Esophagus squamous epithelium (tissue), 4 donors: Measurements from ENCODE around the gene YKT6.

Experiments used
- POLR2A ChIP-seq, 4 donors: fragments of 450-650 bp; IDR thresholded peaks; one replicate each; pipeline ENCODE4 v1.6.1; 2017; ENCODE audit warnings: antibody characterized with exemption in 4 of 4, mild to moderate bottlenecking in 4 of 4, moderate library complexity in 3 of 4
- TF ChIP-seq, protein P1 (sequence below), 6 experiments: fragments of 450-650 bp in 4 of 6; fragments of 200-600 bp in 2 of 6; sonication (generic) in 2 of 6; IDR thresholded peaks; one replicate each; pipeline ENCODE4 v1.5.1; 2016 to 2019; ENCODE audit warnings: antibody characterized with exemption in 6 of 6, mild to moderate bottlenecking in 4 of 6, moderate library complexity in 4 of 6

DNA sequence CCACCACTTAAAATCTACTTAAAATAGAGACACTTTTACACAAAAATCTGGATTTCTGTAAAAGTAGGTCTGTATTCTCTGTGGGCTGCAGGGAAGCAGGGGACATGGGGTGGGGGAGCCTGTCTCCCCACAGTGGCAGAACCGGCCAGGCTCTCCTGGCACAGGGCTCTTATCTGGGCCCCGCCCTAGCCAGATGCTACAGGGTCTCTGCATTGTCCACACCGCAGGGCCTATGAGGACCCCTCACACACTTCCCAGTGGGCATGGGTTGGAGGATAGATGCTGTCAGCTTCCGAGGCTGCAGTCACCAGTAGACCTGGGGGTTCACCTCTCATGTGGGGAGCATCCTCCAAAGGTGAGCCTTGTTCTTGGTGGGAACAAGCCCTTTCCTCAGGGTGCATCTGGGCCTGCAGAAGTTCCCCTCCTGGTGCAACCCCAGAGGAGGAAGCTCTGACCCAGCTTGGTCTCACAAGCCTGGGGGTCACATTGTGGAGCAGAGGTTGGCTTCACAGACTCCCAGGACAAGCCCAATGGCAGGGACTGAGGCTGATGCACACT lies 44.2 kb upstream of the YKT6 start:
- TF ChIP-seq, protein P1, sequence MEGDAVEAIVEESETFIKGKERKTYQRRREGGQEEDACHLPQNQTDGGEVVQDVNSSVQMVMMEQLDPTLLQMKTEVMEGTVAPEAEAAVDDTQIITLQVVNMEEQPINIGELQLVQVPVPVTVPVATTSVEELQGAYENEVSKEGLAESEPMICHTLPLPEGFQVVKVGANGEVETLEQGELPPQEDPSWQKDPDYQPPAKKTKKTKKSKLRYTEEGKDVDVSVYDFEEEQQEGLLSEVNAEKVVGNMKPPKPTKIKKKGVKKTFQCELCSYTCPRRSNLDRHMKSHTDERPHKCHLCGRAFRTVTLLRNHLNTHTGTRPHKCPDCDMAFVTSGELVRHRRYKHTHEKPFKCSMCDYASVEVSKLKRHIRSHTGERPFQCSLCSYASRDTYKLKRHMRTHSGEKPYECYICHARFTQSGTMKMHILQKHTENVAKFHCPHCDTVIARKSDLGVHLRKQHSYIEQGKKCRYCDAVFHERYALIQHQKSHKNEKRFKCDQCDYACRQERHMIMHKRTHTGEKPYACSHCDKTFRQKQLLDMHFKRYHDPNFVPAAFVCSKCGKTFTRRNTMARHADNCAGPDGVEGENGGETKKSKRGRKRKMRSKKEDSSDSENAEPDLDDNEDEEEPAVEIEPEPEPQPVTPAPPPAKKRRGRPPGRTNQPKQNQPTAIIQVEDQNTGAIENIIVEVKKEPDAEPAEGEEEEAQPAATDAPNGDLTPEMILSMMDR (IDR thresholded peaks at IDR 0.05) = no peak
- no peak for TF ChIP-seq POLR2A (IDR thresholded peaks at IDR 0.05)
